HepG2 (cell line): ENCODE data around the gene SSTR5.

Source experiments
- HOXA3 ChIP-seq: sonication (generic); formaldehyde crosslinking; IDR thresholded peaks from 2 replicates; pipeline ENCODE4 v1.5.0; 2020; ENCODE audit warnings: missing genetic modification reagents
- POLR2AphosphoS5 ChIP-seq: IDR thresholded peaks from 2 replicates; pipeline ENCODE4 v1.6.1; 2012; ENCODE audit warnings: low read depth, low read length

GRCh38 chr16:1054660-1055556 is 17.6 kb upstream of the SSTR5 start:
- no peak for TF ChIP-seq POLR2AphosphoS5
- no peak for TF ChIP-seq HOXA3 (CRISPR knock-in tag)
